ENCODE results near the gene SCYL3. TPM values are rescaled to one million over a fixed set of nuclear protein-coding genes. Genes with fewer than 3 reads are reported as not detected.

SCYL3 gene
- total and polyA plus RNA-seq, 2 of the 13 experiments (the other 11 are each of a cell fraction or from before 2014, with no cell fraction given): 3.3 to 4.9 TPM

DNA sequence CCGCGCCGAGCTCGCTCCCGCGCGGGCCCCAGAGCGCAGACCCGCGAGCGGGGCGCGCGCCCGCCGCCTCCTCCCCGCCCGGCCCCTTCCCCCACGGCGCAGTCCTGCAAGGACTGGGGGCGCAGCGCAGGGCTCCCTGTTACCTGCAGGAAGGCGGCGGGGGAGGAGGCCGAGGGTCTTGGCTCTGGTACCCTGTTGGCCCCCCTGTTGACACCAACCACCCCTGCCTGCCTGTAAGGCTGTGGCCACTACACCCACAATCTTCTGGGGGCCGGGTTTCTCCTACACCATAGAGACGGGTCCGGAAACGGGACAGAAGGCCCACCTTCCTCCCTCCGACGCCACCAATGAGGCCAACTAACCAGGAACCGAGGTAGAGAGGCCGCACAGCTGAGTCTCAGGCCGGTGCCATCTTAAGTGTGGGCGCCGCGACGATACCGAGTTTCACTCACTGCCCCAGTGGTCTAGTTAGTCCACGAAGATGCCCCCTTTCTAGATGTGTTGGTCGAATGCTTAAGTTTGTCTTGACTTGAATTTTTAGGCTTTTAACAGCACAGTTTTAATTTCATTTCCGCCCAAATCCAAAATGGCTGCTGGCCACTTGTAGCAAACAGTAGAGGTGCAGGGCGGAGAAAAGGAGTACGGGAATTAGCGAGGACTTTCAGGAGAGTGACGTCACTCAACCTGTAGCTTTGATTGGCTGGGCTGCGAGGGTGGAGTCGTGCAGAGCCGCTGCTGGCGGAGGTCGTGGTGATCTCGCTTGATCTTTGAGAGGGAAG is at the start of gene SCYL3 (continued):
- TF ChIP-seq, protein P1, sequence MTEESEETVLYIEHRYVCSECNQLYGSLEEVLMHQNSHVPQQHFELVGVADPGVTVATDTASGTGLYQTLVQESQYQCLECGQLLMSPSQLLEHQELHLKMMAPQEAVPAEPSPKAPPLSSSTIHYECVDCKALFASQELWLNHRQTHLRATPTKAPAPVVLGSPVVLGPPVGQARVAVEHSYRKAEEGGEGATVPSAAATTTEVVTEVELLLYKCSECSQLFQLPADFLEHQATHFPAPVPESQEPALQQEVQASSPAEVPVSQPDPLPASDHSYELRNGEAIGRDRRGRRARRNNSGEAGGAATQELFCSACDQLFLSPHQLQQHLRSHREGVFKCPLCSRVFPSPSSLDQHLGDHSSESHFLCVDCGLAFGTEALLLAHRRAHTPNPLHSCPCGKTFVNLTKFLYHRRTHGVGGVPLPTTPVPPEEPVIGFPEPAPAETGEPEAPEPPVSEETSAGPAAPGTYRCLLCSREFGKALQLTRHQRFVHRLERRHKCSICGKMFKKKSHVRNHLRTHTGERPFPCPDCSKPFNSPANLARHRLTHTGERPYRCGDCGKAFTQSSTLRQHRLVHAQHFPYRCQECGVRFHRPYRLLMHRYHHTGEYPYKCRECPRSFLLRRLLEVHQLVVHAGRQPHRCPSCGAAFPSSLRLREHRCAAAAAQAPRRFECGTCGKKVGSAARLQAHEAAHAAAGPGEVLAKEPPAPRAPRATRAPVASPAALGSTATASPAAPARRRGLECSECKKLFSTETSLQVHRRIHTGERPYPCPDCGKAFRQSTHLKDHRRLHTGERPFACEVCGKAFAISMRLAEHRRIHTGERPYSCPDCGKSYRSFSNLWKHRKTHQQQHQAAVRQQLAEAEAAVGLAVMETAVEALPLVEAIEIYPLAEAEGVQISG (CRISPR knock-in tag; IDR thresholded peaks at IDR 0.05): peak; percentile 99
- peak; percentile 71; the same call in 1 of the 2 replicates for TF ChIP-seq ZNF501 (CRISPR knock-in tag; IDR thresholded peaks at IDR 0.05)
- peak; percentile 94 for TF ChIP-seq ZMYM4 (CRISPR knock-in tag; IDR thresholded peaks at IDR 0.05)
- no peak for TF ChIP-seq ZNF605 (CRISPR knock-in tag; IDR thresholded peaks at IDR 0.05)
- peak; percentile 80 for TF ChIP-seq GABPA (IDR thresholded peaks at IDR 0.05; ENCODE audit: low read depth, low read length)
- peak; percentile 96 for TF ChIP-seq GABPA (CRISPR knock-in tag; IDR thresholded peaks at IDR 0.05; ENCODE audit: low read depth)
- TF ChIP-seq SMAD9 (CRISPR knock-in tag; IDR thresholded peaks at IDR 0.05): no peak
- TF ChIP-seq NR2C2 (CRISPR knock-in tag; IDR thresholded peaks at IDR 0.05; ENCODE audit: borderline replicate concordance): peak; percentile 89
- TF ChIP-seq, protein P2, sequence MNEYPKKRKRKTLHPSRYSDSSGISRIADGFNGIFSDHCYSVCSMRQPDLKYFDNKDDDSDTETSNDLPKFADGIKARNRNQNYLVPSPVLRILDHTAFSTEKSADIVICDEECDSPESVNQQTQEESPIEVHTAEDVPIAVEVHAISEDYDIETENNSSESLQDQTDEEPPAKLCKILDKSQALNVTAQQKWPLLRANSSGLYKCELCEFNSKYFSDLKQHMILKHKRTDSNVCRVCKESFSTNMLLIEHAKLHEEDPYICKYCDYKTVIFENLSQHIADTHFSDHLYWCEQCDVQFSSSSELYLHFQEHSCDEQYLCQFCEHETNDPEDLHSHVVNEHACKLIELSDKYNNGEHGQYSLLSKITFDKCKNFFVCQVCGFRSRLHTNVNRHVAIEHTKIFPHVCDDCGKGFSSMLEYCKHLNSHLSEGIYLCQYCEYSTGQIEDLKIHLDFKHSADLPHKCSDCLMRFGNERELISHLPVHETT (CRISPR knock-in tag; conservative IDR thresholded peaks at IDR 0.05): peak; percentile 32; the same call in 1 of the 2 replicates
- peak; percentile 62; the same call in 1 of the 2 replicates for TF ChIP-seq ZNF335 (CRISPR knock-in tag; IDR thresholded peaks at IDR 0.05)
- no peak for TF ChIP-seq DNMT1 (CRISPR knock-in tag; IDR thresholded peaks at IDR 0.05)
- TF ChIP-seq, protein P3, sequence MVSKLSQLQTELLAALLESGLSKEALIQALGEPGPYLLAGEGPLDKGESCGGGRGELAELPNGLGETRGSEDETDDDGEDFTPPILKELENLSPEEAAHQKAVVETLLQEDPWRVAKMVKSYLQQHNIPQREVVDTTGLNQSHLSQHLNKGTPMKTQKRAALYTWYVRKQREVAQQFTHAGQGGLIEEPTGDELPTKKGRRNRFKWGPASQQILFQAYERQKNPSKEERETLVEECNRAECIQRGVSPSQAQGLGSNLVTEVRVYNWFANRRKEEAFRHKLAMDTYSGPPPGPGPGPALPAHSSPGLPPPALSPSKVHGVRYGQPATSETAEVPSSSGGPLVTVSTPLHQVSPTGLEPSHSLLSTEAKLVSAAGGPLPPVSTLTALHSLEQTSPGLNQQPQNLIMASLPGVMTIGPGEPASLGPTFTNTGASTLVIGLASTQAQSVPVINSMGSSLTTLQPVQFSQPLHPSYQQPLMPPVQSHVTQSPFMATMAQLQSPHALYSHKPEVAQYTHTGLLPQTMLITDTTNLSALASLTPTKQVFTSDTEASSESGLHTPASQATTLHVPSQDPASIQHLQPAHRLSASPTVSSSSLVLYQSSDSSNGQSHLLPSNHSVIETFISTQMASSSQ (IDR thresholded peaks at IDR 0.05; ENCODE audit: low read depth): 0 out of 2 replicates have a peak, but pooled peaks have one; percentile 45
- TF ChIP-seq, protein P3 (CRISPR knock-in tag; IDR thresholded peaks at IDR 0.05; ENCODE audit: borderline replicate concordance): no peak; the same call in 1 of the 2 replicates
- TF ChIP-seq SOX6 (IDR thresholded peaks at IDR 0.05): no peak
- peak; percentile 60 for TF ChIP-seq SOX6 (CRISPR knock-in tag; IDR thresholded peaks at IDR 0.05)
- TF ChIP-seq KDM1A (CRISPR knock-in tag; IDR thresholded peaks at IDR 0.05): no peak
- peak; percentile 81 for TF ChIP-seq SPEN (CRISPR knock-in tag; IDR thresholded peaks at IDR 0.05; ENCODE audit: low read depth)
- no peak for TF ChIP-seq IKZF1 (IDR thresholded peaks at IDR 0.05)
- peak in 1 of 2 experiments; percentile 76; a peak in 2 of 4 replicates for TF ChIP-seq KLF16 (CRISPR knock-in tag; IDR thresholded peaks at IDR 0.05)
- TF ChIP-seq, protein P4, sequence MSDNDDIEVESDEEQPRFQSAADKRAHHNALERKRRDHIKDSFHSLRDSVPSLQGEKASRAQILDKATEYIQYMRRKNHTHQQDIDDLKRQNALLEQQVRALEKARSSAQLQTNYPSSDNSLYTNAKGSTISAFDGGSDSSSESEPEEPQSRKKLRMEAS (IDR thresholded peaks at IDR 0.05): peak; percentile 38

Measured in HepG2 (cell line).